Measurements from ENCODE around the gene VWCE.
"Not testable (repeated sequence)": the region's sequence is repeated elsewhere in the genome, so short reads cannot be mapped to it uniquely, and the experiment has no call there.

- TF ChIP-seq CTCF (IDR thresholded peaks at IDR 0.05; ENCODE audit: low read length); EZH2 (optimal IDR thresholded peaks at IDR 0.05; ENCODE audit: low read depth, low read length); EZH2phosphoT487 (IDR thresholded peaks at IDR 0.05; ENCODE audit: low read length): not testable (repeated sequence)
These were observed 53.6 kb downstream of the VWCE start for GRCh38 chr11:61241526-61241925.

Measured in MM.1S (cell line).